Measurements from ENCODE around the gene ALOX15B. TPM values are rescaled to one million over a fixed set of nuclear protein-coding genes. Genes with fewer than 3 reads are reported as not detected.

The ALOX15B gene
- total and polyA plus RNA-seq, 2 donors from 2014 or later: 0.15 to 8.0 TPM

- Histone ChIP-seq H3K27ac (ENCODE audit: low read depth in 2 of 2, low read length in 2 of 2) (no peak overlapping the region), H3K9me3 (ENCODE audit: control insufficient read depth in 2 of 3, insufficient read depth in 1 of 3, low read length in 3 of 3) (no peaks in the 10 kb centered on the region), H3K4me3 (ENCODE audit: low read length in 3 of 3) (no peak overlapping the region), H3K27me3 (ENCODE audit: control insufficient read depth, insufficient read depth, low read length) (no peaks in the 10 kb centered on the region), H3K9ac (ENCODE audit: low read length in 3 of 3) (no peak overlapping the region), H3K4me1 (ENCODE audit: control insufficient read depth in 2 of 3, insufficient read depth in 2 of 3, low read depth in 1 of 3, low read length in 3 of 3) (no peaks in the 10 kb centered on the region), H3K36me3 (ENCODE audit: control insufficient read depth in 2 of 3, insufficient read depth in 3 of 3, low read length in 3 of 3) (no peaks in the 10 kb centered on the region)
- DNase-seq (peak in 1 of 5 donors; percentile 35), FAIRE-seq (no peak)
- no peak for TF ChIP-seq CTCF (IDR thresholded peaks at IDR 0.05; ENCODE audit: borderline replicate concordance, extremely low read depth, insufficient read depth)
- intact Hi-C loops (cut with DNase I): no loop called here
Observed at GRCh38 chr17:8025176-8025911, 13.5 kb upstream of the ALOX15B start.

GRCh38 chr17:8029121-8029520 is 9.7 kb upstream of the ALOX15B start:
- Histone ChIP-seq H3K27me3 (ENCODE audit: control insufficient read depth, insufficient read depth, low read length) (no peaks in the 10 kb centered on the region), H3K4me3 (ENCODE audit: low read length in 3 of 3) (no peak overlapping the region), H3K36me3 (ENCODE audit: control insufficient read depth in 2 of 3, insufficient read depth in 3 of 3, low read length in 3 of 3) (no peaks in the 10 kb centered on the region), H3K4me1 (ENCODE audit: control insufficient read depth in 2 of 3, insufficient read depth in 2 of 3, low read depth in 1 of 3, low read length in 3 of 3) (no peaks in the 10 kb centered on the region), H3K27ac (ENCODE audit: low read depth in 2 of 2, low read length in 2 of 2) (no peak overlapping the region), H3K9ac (ENCODE audit: low read length in 3 of 3) (no peak overlapping the region), H3K9me3 (ENCODE audit: control insufficient read depth in 2 of 3, insufficient read depth in 1 of 3, low read length in 3 of 3) (no peaks in the 10 kb centered on the region)
- intact Hi-C loops (cut with DNase I): no loop called here
- DNase-seq: peak in 2 of 5 donors; percentile 2 to 7
- no peak for TF ChIP-seq CTCF (IDR thresholded peaks at IDR 0.05; ENCODE audit: borderline replicate concordance, extremely low read depth, insufficient read depth)
- FAIRE-seq: no peak

- Histone ChIP-seq H3K9me3 (ENCODE audit: control insufficient read depth in 2 of 3, insufficient read depth in 1 of 3, low read length in 3 of 3) (no peaks in the 10 kb centered on the region), H3K4me3 (ENCODE audit: low read length in 3 of 3) (no peak overlapping the region), H3K9ac (ENCODE audit: low read length in 3 of 3) (no peak overlapping the region), H3K36me3 (ENCODE audit: control insufficient read depth in 2 of 3, insufficient read depth in 3 of 3, low read length in 3 of 3) (no peaks in the 10 kb centered on the region), H3K27me3 (ENCODE audit: control insufficient read depth, insufficient read depth, low read length) (no peaks in the 10 kb centered on the region), H3K4me1 (ENCODE audit: control insufficient read depth in 2 of 3, insufficient read depth in 2 of 3, low read depth in 1 of 3, low read length in 3 of 3) (no peaks in the 10 kb centered on the region), H3K27ac (ENCODE audit: low read depth in 2 of 2, low read length in 2 of 2) (no peak overlapping the region)
- intact Hi-C loops (cut with DNase I): no loop called here
- DNase-seq: peak in 1 of 5 donors; percentile 53
- no peak for TF ChIP-seq CTCF (IDR thresholded peaks at IDR 0.05; ENCODE audit: borderline replicate concordance, extremely low read depth, insufficient read depth)
- FAIRE-seq: no peak
Observed at GRCh38 chr17:8031261-8031661, 7.6 kb upstream of the ALOX15B start.
